Stomach (tissue), 4 donors: ENCODE measurements around the gene TRAPPC8.
A peak's percentile ranks its signal among the peaks of the same experiment; 100 is the strongest.

Source experiments
- CTCF ChIP-seq, 7 experiments: fragments of 450-650 bp in 4 of 7; fragments of 200-600 bp in 3 of 7; sonication (generic) in 3 of 7; IDR thresholded peaks; one replicate each; pipeline ENCODE4 v1.5.1; 2016 to 2019; ENCODE audit warnings: antibody characterized with exemption in 7 of 7, control low read depth in 2 of 7, mild to moderate bottlenecking in 1 of 7
- POLR2A ChIP-seq, 4 donors: fragments of 450-650 bp; IDR thresholded peaks; one replicate each; pipeline ENCODE4 v1.6.1; 2016; ENCODE audit warnings: antibody characterized with exemption in 4 of 4, control low read depth in 2 of 4, mild to moderate bottlenecking in 1 of 4, moderate library complexity in 1 of 4

GRCh38 chr18:31819106-31819924 lies 123.6 kb downstream of the TRAPPC8 start:
- peak in 4 of 7 experiments; percentile 33 to 65 (median 58) for TF ChIP-seq CTCF (IDR thresholded peaks at IDR 0.05)
- no peak for TF ChIP-seq POLR2A (IDR thresholded peaks at IDR 0.05)
